Stimulated activated CD4-positive, alpha-beta T cell treated with anti-CD3 and anti-CD28 coated beads, TNF-alpha, amount 100 ng/mL, for 1 hour (primary cell): ENCODE measurements around the gene COL13A1.

ENCODE experiments used
- DNase-seq, 3 donors: peaks; one replicate each; pipeline ENCODE4 v3.0.0-alpha.2; 2020; ENCODE audit warnings: low read depth in 3 of 3, low spot score in 1 of 3

COL13A1 gene

DNA sequence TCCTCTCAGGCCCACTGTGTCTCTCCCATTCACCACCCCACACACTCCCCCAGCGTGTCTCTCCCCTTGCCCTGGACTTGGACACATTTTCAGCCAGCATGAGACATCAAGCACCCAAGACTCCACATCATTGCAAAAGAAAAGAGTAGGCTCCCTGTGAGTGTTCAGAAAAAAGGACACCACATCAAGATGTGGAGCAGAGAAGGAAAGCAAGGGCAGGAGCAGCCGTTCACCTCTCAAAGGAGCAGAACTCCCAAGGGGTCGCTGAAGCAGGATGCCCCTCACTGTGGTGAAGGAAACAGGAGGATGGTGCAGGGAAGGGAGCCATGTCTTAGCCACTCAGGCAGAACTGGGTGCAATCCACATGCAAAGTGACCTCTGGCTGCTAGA, 161.0 kb downstream of the COL13A1 start:
- no peak for DNase-seq

DNA sequence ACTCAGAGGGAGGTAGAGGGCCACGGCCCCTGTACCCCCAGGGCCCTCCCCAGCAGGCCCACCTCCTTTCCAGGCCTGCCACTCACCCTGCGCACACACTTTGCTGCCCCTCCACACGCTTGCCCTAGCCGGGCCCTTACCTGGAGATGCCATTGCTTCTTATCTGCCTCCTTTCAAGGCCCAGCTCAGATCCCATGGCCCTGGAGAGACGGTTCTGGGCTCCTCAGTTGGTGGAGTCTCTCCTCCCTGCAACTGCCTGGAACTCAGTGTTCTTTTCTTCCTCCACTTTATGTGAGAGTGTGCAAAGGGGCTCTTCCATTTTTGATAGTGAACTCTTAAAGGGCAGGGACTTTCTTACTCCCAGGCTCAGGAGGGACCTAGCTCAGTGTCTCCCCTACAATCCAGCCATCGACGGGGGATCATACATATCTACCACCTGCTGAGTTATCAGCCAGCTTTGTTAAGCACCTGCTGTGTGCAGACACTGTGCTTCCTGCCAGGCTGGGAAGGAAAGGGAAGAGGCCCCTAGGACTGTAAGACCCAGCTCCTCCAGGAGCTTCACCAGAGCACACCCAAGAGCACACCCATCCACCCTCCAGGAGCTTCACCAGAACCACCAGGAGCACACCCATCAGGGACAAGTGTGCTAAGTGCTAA, 161.6 kb downstream of the COL13A1 start:
- DNase-seq: no peak

GRCh38 chr10:69963835-69964710, 162.4 kb downstream of the COL13A1 start:
- no peak for DNase-seq

DNA sequence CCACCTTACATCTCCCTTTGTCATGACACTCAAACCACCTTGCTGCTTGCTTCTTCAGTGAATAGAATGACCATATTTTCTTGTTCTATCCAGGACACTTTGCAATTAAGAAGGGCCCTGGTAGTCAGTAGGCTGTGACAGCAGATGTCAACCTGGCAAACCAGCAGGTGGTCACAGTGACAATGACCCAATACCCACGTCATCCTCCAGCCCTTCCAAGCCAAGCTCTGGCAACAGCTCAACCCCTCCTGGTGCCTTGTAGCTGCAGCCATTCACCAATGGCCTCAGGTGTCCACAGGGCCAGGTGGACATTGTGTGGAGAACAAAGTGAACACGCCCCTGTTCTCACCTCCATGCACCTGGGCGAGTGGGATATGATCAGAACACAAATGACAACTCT, 163.4 kb downstream of the COL13A1 start:
- DNase-seq: no peak

DNA sequence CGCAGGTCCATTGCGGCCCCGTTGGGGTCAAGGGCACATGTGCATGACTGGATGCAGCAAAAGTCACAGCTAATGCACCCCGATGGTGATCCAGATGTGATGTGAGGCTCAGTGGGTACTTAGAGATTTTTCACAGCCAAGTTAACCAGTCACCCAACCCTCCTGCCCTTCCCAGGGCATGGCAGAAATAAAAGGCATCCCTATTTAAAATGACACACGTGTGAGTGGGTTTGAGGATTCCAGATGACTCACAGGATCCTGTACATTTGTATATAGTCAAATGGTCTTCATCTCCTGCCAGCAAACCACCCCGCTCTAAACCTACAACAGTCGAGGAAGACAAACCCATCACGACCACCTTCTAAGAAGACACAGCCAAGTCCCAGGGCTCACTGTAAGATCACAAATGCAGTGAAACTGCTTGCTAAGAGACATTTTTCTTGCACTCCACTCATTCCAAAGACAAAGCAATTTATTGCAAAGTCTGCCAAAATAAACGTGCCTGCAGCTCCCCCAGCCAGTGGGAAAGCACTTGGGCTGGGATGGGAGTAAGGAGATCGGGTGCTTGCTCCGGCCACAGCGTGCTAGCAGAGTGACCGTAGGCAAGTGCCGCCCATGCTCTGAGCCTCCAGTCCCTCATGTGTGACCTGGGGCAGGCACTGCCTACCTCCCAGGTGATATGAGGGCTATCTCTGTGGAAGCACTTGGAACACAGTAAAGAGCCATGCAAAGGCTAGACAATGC, 164.4 kb downstream of the COL13A1 start:
- no peak for DNase-seq

GRCh38 chr10:69968830-69969229, 167.1 kb downstream of the COL13A1 start:
- no peak for DNase-seq

DNA sequence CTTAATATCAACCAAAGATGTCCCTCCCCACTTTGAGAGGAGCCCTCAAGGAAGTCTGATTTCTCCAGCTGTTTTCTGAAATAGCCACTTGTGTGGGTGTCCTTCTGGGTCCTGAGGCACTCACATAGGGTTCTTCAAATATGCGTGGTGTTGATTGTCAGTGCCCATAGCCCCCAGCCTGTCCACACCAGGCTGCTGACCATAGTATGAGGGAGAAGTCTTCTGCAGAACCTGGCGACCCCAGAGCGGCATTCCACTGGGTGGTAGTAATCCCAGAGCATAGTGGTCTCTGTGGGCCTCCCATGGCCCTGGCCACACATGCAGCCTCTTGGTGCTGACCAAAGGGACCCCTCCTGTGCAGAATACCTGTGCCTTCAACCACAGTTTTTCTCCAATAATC, 168.3 kb downstream of the COL13A1 start:
- no peak for DNase-seq

DNA sequence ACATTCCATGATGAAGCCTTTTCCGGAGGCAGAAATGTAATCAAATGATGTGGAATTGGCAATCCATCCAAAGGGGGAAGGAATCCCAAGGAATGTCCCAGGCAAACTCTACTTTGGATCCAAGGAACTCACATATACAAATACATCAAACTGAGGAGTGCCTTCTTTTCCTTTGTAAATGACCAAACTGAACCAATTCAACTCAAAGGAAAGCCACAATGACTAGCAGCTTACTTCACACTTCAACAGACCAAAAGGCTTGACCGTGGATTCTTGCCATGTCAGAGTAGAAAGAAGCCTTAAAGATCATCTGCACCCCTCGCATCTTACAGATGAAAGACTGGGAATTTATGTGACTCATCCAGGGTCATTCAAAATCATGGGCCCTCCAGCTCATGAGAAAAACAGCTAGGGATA, 171.3 kb downstream of the COL13A1 start:
- DNase-seq: no peak

DNA sequence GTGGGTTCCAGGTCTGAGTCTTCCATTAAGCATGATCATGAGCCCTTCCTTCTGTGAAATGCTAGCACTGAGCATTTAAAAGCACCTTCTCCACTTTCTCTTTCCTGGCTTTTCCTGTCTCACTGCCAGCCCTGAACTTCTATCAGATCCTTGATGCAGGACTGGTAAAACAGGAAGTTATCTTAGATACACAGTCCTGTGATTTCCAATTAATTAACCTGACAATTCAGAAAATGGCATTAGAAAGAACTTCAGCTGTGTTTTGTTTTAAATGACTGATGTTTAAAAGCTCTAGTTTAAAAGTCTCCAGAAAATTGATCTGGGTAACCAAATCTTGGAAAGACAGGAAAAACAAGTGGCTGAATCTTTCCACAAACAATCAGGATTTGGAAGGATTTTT, 172.0 kb downstream of the COL13A1 start:
- DNase-seq: no peak

DNA sequence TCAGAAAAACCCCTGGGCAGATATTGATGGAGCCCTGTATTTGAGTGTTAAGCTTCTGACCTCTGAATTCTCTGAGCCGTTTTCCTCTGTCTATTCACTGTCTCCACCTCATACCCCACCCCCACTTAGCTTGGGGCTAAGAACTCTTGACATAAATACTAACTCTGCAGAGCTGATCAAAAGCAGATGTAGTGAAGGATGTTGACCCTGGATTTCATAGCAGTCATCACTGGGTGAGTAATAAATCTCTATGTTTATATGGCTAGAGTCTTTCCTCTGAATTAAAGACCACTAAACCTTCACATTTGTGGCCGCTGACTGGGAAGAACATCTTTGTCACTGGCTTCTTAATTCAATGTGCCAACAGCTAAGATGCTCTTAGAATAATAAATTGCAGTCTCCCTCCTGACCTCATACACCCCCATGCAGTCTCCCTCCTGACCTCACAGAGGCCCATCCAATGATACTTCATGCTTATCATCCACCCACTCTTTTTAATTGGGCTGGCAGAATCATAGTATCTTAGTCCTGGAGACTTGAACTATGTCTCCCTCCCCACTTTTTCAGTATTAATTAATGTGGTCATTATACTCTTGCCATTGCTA, 172.9 kb downstream of the COL13A1 start:
- no peak for DNase-seq

GRCh38 chr10:69976795-69977546, 175.3 kb downstream of the COL13A1 start:
- no peak for DNase-seq

GRCh38 chr10:69979174-69979573, 177.5 kb downstream of the COL13A1 start:
- no peak for DNase-seq

DNA sequence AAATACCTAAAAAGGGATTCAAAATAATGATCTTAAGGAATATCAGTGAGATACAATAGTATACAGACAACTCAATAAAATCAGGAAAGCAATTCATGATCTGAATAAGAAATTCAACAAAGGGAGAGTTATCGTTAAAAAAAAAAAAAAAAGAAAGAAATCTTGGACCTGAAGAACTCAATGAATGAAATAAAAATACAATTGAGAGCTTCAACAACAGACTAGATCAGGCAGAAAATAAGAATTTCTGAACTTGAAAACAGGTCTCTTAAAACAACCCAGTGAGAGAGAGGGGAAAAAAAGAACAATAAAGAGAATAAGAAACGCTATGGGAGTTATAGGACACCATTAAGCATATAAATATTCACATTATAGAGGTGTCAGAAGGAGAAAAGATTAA, 179.0 kb downstream of the COL13A1 start:
- DNase-seq: no peak

DNA sequence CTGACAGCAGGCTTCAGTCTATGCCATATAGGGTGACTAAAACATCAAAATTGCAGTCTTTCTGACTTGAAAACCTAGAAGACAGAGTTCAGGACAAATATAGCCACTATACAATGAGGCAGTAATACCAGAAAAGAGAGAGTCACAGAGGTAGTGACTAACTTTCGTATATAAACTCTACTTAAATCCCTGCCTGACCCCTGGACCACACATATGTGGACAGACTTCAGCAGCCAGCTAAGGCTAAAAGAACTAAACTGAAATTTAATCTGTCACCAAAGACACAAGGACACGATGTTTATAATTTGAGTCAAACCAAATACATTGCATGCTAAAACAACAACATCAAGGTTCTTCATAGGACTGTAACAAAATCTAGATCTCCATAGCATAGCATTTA, 186.4 kb downstream of the COL13A1 start:
- no peak for DNase-seq

- no peak for DNase-seq
Measured at GRCh38 chr10:69991151-69991550, 189.4 kb downstream of the COL13A1 start.

DNA sequence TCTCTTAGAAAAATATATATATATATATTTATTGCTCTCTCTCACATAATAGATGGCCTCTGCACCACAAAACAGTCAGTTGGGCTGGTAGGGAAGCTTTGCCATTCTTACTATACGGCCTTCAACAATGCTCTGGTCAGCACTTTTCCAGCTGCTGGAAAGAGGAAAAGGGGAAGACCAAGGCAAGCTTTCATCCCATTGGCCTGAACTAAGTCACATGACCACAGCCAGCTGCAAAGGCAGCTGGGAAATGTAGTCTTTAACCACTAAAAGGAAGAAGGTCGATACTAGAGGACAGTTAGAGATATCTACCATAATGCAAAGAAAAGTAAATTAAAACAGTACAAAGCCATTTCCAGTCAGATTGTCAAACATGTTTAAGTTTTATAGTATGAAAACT, 192.6 kb downstream of the COL13A1 start:
- DNase-seq: no peak

GRCh38 chr10:69996611-69997010, 194.9 kb downstream of the COL13A1 start:
- no peak for DNase-seq

- DNase-seq: no peak
Measured at GRCh38 chr10:70000262-70000661, 198.6 kb downstream of the COL13A1 start.

GRCh38 chr10:70007116-70007820, 205.6 kb downstream of the COL13A1 start:
- DNase-seq: no peak
